ENCODE measurements around the gene FBLN2. TPM values are rescaled to one million over a fixed set of nuclear protein-coding genes. Genes with fewer than 3 reads are reported as not detected.

Gene FBLN2
- polyA plus RNA-seq, 1 donor (not counting 4 experiments of a cell fraction or from before 2014, with no cell fraction given): 0.72 TPM

DNA sequence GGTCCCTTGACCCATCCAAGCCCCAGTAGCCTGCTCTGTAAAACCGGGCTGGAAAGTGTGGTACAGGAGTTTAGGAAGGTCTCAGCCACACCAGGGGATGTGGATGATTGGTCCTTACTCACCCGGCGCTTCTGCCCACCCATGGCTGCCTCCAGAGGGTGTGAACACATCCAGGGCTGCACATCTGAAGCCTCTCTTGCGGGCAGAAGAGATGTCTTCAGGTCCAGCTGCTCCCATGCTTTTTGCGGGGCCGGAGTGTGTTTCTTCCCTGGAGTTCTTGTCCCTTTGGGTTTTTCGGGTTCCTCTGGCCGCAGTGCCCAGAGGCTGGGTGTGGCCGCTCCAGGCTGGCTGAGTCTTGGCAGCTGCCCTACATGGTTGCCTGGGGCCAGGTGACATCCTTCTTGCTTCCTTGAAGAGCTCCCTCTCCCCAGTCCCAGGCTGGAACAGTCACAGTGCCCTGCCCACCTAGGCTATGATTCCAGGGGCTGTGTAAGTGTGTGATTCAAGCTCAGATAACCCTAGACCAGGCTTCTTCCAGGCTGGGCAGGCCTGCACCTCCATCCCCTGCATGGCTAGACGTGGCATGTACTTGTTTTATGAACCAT is 34.9 kb upstream of the FBLN2 start:
- Histone ChIP-seq H3K9me3 (ENCODE audit: control insufficient read depth, low read depth, low read length) (no peaks in the 10 kb centered on the region), H3K27ac (ENCODE audit: control insufficient read depth, insufficient read depth, low read length) (peak overlapping the region; percentile 8), H4K20me1 (ENCODE audit: control insufficient read depth, extremely low read depth, insufficient read depth, low read length) (no peaks in the 10 kb centered on the region), H3K4me1 (ENCODE audit: control insufficient read depth, extremely low read depth, insufficient read depth, low read length) (peaks cover 20% of the 10 kb centered on the region), H3K4me3 (ENCODE audit: control insufficient read depth in 2 of 3, extremely low read depth in 1 of 3, insufficient read depth in 2 of 3, low read depth in 1 of 3, low read length in 3 of 3) (peak overlapping the region in 1 of 3 experiments; percentile 26), H3K9ac (ENCODE audit: control insufficient read depth, extremely low read depth, insufficient read depth, low read length) (no peak overlapping the region), H3K27me3 (ENCODE audit: control insufficient read depth, extremely low read depth, insufficient read depth, low read length) (no peaks in the 10 kb centered on the region), H3K4me2 (ENCODE audit: control insufficient read depth, extremely low read depth, insufficient read depth, low read depth, low read length) (peak overlapping the region; percentile 57), H3K36me3 (ENCODE audit: control insufficient read depth in 2 of 2, extremely low read depth in 1 of 2, insufficient read depth in 2 of 2, low read length in 2 of 2) (no peaks in the 10 kb centered on the region), H2AFZ (ENCODE audit: control insufficient read depth, low read length) (peak overlapping the region; percentile 29), H3K79me2 (ENCODE audit: control insufficient read depth, insufficient read depth, low read length) (no peaks in the 10 kb centered on the region), H3K9me1 (ENCODE audit: control insufficient read depth, extremely low read depth, insufficient read depth, low read length) (no peaks in the 10 kb centered on the region)
- TF ChIP-seq EZH2 (IDR thresholded peaks at IDR 0.05; ENCODE audit: low read length): no peak
- TF ChIP-seq, protein P1, sequence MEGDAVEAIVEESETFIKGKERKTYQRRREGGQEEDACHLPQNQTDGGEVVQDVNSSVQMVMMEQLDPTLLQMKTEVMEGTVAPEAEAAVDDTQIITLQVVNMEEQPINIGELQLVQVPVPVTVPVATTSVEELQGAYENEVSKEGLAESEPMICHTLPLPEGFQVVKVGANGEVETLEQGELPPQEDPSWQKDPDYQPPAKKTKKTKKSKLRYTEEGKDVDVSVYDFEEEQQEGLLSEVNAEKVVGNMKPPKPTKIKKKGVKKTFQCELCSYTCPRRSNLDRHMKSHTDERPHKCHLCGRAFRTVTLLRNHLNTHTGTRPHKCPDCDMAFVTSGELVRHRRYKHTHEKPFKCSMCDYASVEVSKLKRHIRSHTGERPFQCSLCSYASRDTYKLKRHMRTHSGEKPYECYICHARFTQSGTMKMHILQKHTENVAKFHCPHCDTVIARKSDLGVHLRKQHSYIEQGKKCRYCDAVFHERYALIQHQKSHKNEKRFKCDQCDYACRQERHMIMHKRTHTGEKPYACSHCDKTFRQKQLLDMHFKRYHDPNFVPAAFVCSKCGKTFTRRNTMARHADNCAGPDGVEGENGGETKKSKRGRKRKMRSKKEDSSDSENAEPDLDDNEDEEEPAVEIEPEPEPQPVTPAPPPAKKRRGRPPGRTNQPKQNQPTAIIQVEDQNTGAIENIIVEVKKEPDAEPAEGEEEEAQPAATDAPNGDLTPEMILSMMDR (optimal IDR thresholded peaks at IDR 0.05 in 1 of 3, IDR thresholded peaks at IDR 0.05 in 1 of 3, conservative IDR thresholded peaks at IDR 0.05 in 1 of 3; ENCODE audit: extremely low read depth in 1 of 3, insufficient read depth in 2 of 3, low read length in 3 of 3): no peak
- FAIRE-seq (no peak), DNase-seq (ENCODE audit: low read depth, low spot score) (no peak)
- dilution Hi-C loops (cut with MboI; ENCODE audit: extremely low pct_ligation_motif_present, low sequenced_read_pairs): loop anchor here (10.0 kb wide), 1 partner anchor 131 kb away; no protein-coding TSS in a partner anchor

GRCh38 chr3:13514639-13515435 is 34.1 kb upstream of the FBLN2 start:
- peak overlapping the region; percentile 57 for H3K4me2 ChIP-seq (ENCODE audit: control insufficient read depth, extremely low read depth, insufficient read depth, low read depth, low read length)
- H4K20me1 ChIP-seq (ENCODE audit: control insufficient read depth, extremely low read depth, insufficient read depth, low read length): no peaks in the 10 kb centered on the region
- H3K9ac ChIP-seq (ENCODE audit: control insufficient read depth, extremely low read depth, insufficient read depth, low read length): no peak overlapping the region
- H3K27ac ChIP-seq (ENCODE audit: control insufficient read depth, insufficient read depth, low read length): no peak overlapping the region
- FAIRE-seq: peak; percentile 51
- no peaks in the 10 kb centered on the region for H3K79me2 ChIP-seq (ENCODE audit: control insufficient read depth, insufficient read depth, low read length)
- no peaks in the 10 kb centered on the region for H3K9me1 ChIP-seq (ENCODE audit: control insufficient read depth, extremely low read depth, insufficient read depth, low read length)
- no peaks in the 10 kb centered on the region for H3K27me3 ChIP-seq (ENCODE audit: control insufficient read depth, extremely low read depth, insufficient read depth, low read length)
- dilution Hi-C loops (cut with MboI; ENCODE audit: extremely low pct_ligation_motif_present, low sequenced_read_pairs): loop anchor here (10.0 kb wide), 1 partner anchor 130 kb away; no protein-coding TSS in a partner anchor
- no peaks in the 10 kb centered on the region for H3K36me3 ChIP-seq (ENCODE audit: control insufficient read depth in 2 of 2, extremely low read depth in 1 of 2, insufficient read depth in 2 of 2, low read length in 2 of 2)
- H2AFZ ChIP-seq (ENCODE audit: control insufficient read depth, low read length): no peak overlapping the region
- H3K4me1 ChIP-seq (ENCODE audit: control insufficient read depth, extremely low read depth, insufficient read depth, low read length): peaks cover 20% of the 10 kb centered on the region
- H3K4me3 ChIP-seq (ENCODE audit: control insufficient read depth in 2 of 3, extremely low read depth in 1 of 3, insufficient read depth in 2 of 3, low read depth in 1 of 3, low read length in 3 of 3): no peak overlapping the region
- TF ChIP-seq, protein P1 (optimal IDR thresholded peaks at IDR 0.05 in 1 of 3, IDR thresholded peaks at IDR 0.05 in 1 of 3, conservative IDR thresholded peaks at IDR 0.05 in 1 of 3; ENCODE audit: extremely low read depth in 1 of 3, insufficient read depth in 2 of 3, low read length in 3 of 3): no peak
- no peak for TF ChIP-seq EZH2 (IDR thresholded peaks at IDR 0.05; ENCODE audit: low read length)
- DNase-seq (ENCODE audit: low read depth, low spot score): no peak
- no peaks in the 10 kb centered on the region for H3K9me3 ChIP-seq (ENCODE audit: control insufficient read depth, low read depth, low read length)

All from keratinocyte (primary cell).